ENCODE data around the gene GJB6.

Gene GJB6

DNA sequence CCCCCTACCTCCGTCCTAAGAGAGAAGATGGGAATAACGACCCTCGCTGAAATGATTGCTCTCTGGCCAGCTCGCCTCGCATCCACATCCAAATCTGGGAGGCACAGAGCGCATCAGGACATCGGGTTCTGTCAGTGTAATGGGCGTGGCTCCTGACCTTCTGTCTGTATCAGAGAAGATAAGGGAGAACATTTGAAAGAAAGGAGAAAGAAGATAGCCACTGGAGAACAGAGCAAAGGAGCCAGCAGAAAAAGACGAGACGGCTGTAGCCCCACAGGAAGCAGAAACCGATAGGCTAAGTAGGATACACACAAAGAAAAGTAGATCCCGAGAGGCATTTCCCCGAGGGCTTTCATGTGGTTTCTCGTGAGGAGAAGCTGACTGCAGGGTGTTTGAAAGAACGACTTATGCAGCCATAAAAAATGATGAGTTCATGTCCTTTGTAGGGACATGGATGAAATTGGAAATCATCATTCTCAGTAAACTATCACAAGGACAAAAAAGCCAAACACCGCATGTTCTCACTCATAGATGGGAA lies 25.4 kb downstream of the GJB6 start:
- DNase-seq (ENCODE audit: low read depth): no peak
- TF ChIP-seq, protein P1, sequence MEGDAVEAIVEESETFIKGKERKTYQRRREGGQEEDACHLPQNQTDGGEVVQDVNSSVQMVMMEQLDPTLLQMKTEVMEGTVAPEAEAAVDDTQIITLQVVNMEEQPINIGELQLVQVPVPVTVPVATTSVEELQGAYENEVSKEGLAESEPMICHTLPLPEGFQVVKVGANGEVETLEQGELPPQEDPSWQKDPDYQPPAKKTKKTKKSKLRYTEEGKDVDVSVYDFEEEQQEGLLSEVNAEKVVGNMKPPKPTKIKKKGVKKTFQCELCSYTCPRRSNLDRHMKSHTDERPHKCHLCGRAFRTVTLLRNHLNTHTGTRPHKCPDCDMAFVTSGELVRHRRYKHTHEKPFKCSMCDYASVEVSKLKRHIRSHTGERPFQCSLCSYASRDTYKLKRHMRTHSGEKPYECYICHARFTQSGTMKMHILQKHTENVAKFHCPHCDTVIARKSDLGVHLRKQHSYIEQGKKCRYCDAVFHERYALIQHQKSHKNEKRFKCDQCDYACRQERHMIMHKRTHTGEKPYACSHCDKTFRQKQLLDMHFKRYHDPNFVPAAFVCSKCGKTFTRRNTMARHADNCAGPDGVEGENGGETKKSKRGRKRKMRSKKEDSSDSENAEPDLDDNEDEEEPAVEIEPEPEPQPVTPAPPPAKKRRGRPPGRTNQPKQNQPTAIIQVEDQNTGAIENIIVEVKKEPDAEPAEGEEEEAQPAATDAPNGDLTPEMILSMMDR (conservative IDR thresholded peaks at IDR 0.05; ENCODE audit: low read depth, low read length): no peak
- H3K4me3 ChIP-seq (ENCODE audit: low read length): no peak overlapping the region

DNA sequence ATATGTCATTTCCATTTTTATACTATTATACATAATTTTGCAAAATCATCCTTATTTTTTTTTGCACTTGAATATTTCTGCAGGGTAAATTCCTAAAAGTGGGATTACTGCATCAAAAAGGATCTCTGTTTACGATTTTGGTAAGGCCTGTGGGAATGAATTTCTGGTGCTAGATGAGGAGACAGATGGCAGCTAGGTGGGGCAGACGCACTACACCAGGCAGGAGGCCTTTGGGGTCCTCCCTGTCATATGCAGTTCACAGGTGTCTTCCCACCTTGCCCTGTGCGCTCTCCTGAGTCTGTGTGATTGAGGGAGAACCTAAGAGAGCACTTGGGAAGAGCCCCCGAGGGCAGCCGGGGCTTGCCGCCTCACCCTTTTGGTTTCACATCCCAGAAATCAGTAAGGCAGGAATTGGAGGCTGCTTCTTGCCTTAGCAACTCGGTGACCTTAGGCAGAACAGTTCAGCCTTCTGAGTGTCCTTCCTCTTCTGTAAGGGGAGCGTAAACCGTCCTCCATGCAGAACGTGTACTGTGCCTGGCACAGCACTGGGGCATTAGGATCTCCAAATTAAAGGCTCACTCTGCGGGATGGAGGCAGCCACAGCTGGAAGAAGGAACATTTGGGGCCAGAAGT lies 25.9 kb downstream of the GJB6 start:
- TF ChIP-seq, protein P1 (conservative IDR thresholded peaks at IDR 0.05; ENCODE audit: low read depth, low read length): no peak
- H3K4me3 ChIP-seq (ENCODE audit: low read length): no peak overlapping the region
- no peak for DNase-seq (ENCODE audit: low read depth)

DNA sequence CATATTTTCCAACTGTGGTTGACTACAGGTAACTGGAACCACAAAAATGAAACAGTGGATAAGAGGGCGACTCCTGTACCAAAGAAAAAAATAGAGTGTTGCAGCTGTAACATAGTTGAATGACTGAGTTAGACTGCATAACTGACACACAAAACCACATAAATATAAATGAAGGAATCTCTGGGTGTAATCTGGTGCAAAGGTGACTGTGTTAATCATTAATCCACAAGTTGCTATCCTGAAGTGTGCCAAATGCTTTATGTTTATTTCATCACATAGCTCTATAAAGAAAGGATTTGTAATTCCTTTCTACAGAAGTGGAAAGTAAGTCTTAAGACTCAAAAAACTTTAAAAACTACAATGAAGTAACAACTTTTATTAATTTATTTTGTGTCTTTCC lies 33.3 kb downstream of the GJB6 start:
- H3K4me3 ChIP-seq (ENCODE audit: low read length): no peak overlapping the region
- TF ChIP-seq, protein P1 (conservative IDR thresholded peaks at IDR 0.05; ENCODE audit: low read depth, low read length): no peak
- no peak for DNase-seq (ENCODE audit: low read depth)

DNA sequence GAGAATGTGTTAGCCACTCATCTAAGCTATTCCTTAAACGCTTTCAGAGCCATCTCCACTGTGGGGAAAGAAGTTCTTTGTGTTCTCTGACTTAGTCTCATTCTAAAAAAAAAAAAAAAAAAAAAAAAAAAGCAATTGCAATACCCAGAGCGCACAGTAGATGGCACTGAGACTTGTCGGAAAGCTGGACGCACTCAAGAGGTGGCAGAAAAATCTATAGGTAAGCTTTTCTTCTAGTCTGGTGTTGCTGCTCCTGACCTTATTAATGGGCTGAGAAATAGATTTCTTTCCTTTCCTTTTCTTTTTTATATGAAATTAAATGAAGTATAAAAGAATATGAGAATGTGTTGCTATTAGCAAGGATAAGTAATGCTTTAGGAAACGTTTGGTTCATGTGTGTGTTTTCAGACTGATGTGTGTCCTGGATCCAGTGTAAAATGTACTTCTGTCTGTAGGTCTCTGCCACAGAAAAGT lies 34.7 kb downstream of the GJB6 start:
- TF ChIP-seq, protein P1 (conservative IDR thresholded peaks at IDR 0.05; ENCODE audit: low read depth, low read length): peak; percentile 74
- no peak for DNase-seq (ENCODE audit: low read depth)

DNA sequence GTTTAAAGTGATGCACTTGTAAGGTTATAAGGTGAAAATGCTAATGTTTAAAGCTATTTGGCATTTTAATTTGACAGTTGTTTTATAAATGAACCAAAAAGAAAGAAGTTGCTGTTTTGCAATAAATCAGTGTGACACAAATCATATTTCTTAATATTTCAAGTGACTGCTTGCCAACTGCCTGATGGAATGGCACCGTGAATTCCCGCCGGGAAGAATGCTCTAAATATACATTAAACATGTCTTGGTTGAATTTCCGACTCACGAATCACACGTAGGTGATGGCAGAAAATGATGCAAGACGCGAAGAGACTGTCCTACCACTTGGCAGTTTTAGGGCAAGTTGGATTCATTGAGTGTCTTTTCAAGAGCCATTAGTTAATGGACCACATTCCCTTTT lies 36.3 kb downstream of the GJB6 start:
- no peak overlapping the region for H3K4me3 ChIP-seq (ENCODE audit: low read length)
- DNase-seq (ENCODE audit: low read depth): no peak
- TF ChIP-seq, protein P1 (conservative IDR thresholded peaks at IDR 0.05; ENCODE audit: low read depth, low read length): no peak

More for the DNA sequence above, 34.7 kb downstream of the GJB6 start:
- no peak overlapping the region for H3K4me3 ChIP-seq (ENCODE audit: low read length)

DNA sequence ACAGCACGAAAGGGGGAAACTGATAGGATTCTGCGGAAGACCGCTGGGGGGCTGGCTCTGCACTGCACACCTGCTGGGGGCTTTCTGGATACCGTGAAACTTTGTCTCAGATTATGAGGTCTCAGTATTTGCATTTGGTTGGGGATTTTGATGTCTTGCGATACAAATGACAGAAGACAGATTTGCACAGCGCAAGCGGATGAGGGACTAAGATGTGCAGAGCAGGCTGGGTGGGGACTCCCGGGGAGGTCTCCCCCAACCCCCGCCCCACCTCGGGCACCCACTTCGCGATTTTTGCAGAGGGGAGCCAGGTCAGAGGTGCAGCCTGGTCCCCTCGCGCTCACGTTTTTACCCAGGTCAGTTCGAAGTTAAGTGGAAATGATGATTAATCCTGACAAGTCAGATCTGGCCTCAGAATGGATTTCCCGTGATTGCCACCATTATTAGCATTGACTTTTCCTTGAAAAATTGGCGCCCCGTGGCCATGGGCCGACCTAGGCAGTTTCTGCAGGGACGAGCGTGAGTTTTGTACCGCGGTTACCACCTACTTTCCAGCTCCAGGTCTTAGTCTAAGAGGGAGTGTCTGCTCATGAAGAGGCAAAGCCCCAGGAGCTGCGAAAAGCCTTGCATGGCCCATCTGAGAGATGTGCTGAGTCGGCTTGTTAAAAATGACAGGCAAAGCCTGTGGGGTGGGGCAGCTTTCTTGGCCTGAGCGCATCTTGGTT lies 38.0 kb downstream of the GJB6 start:
- no peak for DNase-seq (ENCODE audit: low read depth)

More for the DNA sequence above, 38.0 kb downstream of the GJB6 start:
- H3K4me3 ChIP-seq (ENCODE audit: low read length): no peak overlapping the region
- TF ChIP-seq, protein P1 (conservative IDR thresholded peaks at IDR 0.05; ENCODE audit: low read depth, low read length): no peak
